ENCODE measurements around the gene MOSMO.

Gene MOSMO

GRCh38 chr16:22007509-22008214 is at the start of gene MOSMO:
MOSMO (plus strand) TSS chr16:22008111; CDS start chr16:22008302, 191 bp downstream.
- Histone ChIP-seq H3K27me3 (peaks cover 0 to 6% (median 0%) of the 10 kb centered on the region in 11 experiments; a peak in 1 of 22 replicates), H3K9me3 (replicated peaks in 1 of 11) (no peaks in the 10 kb centered on the region), H3K27ac (peak within 1 kb of the TSS; percentile 67 to 87 (median 82)), H3K4me1 (peaks cover 14 to 25% (median 22%) of the 10 kb centered on the region in 10 experiments), H3K36me3 (no peaks in the 10 kb centered on the region), H4K20me1 (peaks cover 13 to 44% (median 40%) of the 10 kb centered on the region in 11 experiments; a peak in 20 of 22 replicates), H3K9ac (peak within 1 kb of the TSS; percentile 81 to 93 (median 88)), H3K4me2 (peak within 1 kb of the TSS; percentile 92 to 100 (median 99)), H3K4me3 (peak within 1 kb of the TSS; percentile 78 to 98 (median 95))
- TF ChIP-seq Cebpa-rat (IDR thresholded peaks at IDR 0.05) = no peak

DNA sequence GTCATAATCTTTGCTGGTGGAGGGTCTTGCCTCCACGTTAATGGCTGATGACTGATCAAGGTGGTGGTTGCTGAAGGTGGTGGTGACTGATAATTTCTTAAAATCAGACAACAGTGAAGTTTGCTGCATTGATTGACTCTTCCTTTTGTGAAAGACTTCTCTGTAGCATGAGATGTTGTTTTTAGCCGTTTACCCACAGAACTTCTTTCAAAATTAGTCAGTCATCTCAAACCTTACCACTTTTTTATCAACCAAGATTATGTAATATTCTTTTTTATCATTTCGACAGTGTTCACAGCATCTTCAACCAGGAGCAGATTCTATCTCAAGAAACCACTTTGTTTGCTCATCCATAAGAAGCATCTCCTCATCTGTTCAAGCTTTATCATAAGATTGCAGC is 48.9 kb upstream of the MOSMO start:
- Histone ChIP-seq H3K4me2 (no peak overlapping the region), H3K36me3 (peaks cover 81 to 90% (median 85%) of the 10 kb centered on the region in 11 experiments), H3K27ac (no peak overlapping the region), H3K27me3 (no peaks in the 10 kb centered on the region), H3K9ac (no peak overlapping the region), H4K20me1 (peaks cover 23 to 66% (median 49%) of the 10 kb centered on the region in 11 experiments; a peak in 19 of 22 replicates), H3K4me3 (no peak overlapping the region), H3K9me3 (replicated peaks in 1 of 11) (no peaks in the 10 kb centered on the region), H3K4me1 (peaks cover 7 to 29% (median 13%) of the 10 kb centered on the region in 10 experiments)
- TF ChIP-seq Cebpa-rat (IDR thresholded peaks at IDR 0.05) = no peak

GRCh38 chr16:21962475-21962874 is 45.4 kb upstream of the MOSMO start:
- Histone ChIP-seq H3K4me1 (0 out of 20 replicates have a peak, but pooled peaks cover 0 to 5% (median 0%) of the 10 kb centered on the region in 10 experiments), H3K4me2 (no peak overlapping the region), H4K20me1 (peaks cover 0 to 58% (median 23%) of the 10 kb centered on the region in 11 experiments; a peak in 16 of 22 replicates), H3K36me3 (peaks cover 98 to 99% (median 98%) of the 10 kb centered on the region in 11 experiments), H3K4me3 (no peak overlapping the region), H3K27ac (no peak overlapping the region), H3K9ac (no peak overlapping the region), H3K27me3 (no peaks in the 10 kb centered on the region), H3K9me3 (replicated peaks in 1 of 11) (no peaks in the 10 kb centered on the region)
- TF ChIP-seq Cebpa-rat (IDR thresholded peaks at IDR 0.05) = no peak

GRCh38 chr16:21963887-21964286 is 44.0 kb upstream of the MOSMO start:
- Histone ChIP-seq H3K4me2 (no peak overlapping the region), H3K36me3 (peaks cover 98 to 99% (median 98%) of the 10 kb centered on the region in 11 experiments), H3K27me3 (no peaks in the 10 kb centered on the region)

GRCh38 chr16:21964353-21964752 is 43.6 kb upstream of the MOSMO start:
- peaks cover 0 to 45% (median 25%) of the 10 kb centered on the region in 11 experiments; a peak in 15 of 22 replicates for H4K20me1 ChIP-seq
- TF ChIP-seq Cebpa-rat (IDR thresholded peaks at IDR 0.05) = no peak
- H3K27ac ChIP-seq = no peak overlapping the region
- H3K9me3 ChIP-seq (replicated peaks in 1 of 11) = no peaks in the 10 kb centered on the region
- H3K4me2 ChIP-seq = no peak overlapping the region
- H3K9ac ChIP-seq = no peak overlapping the region
- H3K36me3 ChIP-seq = peaks cover 98 to 99% (median 98%) of the 10 kb centered on the region in 11 experiments
- H3K4me1 ChIP-seq = 0 out of 20 replicates have a peak, but pooled peaks cover 0 to 3% (median 0%) of the 10 kb centered on the region in 10 experiments
- no peak overlapping the region for H3K4me3 ChIP-seq
- no peaks in the 10 kb centered on the region for H3K27me3 ChIP-seq

More at GRCh38 chr16:21963887-21964286, 44.0 kb upstream of the MOSMO start:
- no peak for TF ChIP-seq Cebpa-rat (IDR thresholded peaks at IDR 0.05)
- Histone ChIP-seq H3K4me3 (no peak overlapping the region), H3K27ac (no peak overlapping the region), H3K9me3 (replicated peaks in 1 of 11) (no peaks in the 10 kb centered on the region), H3K4me1 (0 out of 20 replicates have a peak, but pooled peaks cover 0 to 3% (median 0%) of the 10 kb centered on the region in 10 experiments), H4K20me1 (peaks cover 0 to 49% (median 25%) of the 10 kb centered on the region in 11 experiments; a peak in 15 of 22 replicates), H3K9ac (no peak overlapping the region)

DNA sequence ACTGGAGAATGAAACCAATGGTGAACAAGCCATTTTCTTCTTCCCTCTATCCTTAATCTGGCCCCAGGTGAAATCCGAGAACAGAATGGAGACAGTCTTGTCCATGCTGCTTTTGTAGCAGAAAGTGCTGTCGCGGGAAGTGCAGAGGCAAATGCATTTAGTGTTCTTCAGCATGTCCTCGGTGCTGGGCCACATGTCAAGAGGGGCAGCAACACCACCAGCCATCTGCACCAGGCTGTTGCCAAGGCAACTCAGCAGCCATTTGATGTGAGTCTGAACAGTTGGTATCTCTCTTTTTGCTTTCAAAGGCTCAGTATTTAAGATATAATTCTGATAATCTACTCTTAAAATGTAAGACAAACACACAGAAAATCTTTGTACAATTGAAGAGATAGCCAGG is 36.1 kb upstream of the MOSMO start:
- Histone ChIP-seq H3K4me3 (no peak overlapping the region), H3K36me3 (peaks cover 98 to 100% (median 100%) of the 10 kb centered on the region in 11 experiments)

GRCh38 chr16:21973945-21974344 is 34.0 kb upstream of the MOSMO start:
- Histone ChIP-seq H3K9ac (no peak overlapping the region), H3K4me3 (no peak overlapping the region), H3K4me2 (no peak overlapping the region), H3K9me3 (replicated peaks in 1 of 11) (no peaks in the 10 kb centered on the region), H3K4me1 (no peaks in the 10 kb centered on the region), H3K27ac (no peak overlapping the region), H3K36me3 (peaks cover 98 to 100% (median 100%) of the 10 kb centered on the region in 11 experiments), H3K27me3 (no peaks in the 10 kb centered on the region), H4K20me1 (peaks cover 0 to 20% (median 11%) of the 10 kb centered on the region in 11 experiments; a peak in 9 of 22 replicates)
- no peak for TF ChIP-seq Cebpa-rat (IDR thresholded peaks at IDR 0.05)

More for the DNA sequence above, 36.1 kb upstream of the MOSMO start:
- Histone ChIP-seq H4K20me1 (peaks cover 0 to 29% (median 16%) of the 10 kb centered on the region in 11 experiments; a peak in 10 of 22 replicates), H3K9ac (no peak overlapping the region), H3K9me3 (replicated peaks in 1 of 11) (no peaks in the 10 kb centered on the region), H3K4me2 (no peak overlapping the region), H3K27me3 (no peaks in the 10 kb centered on the region), H3K27ac (no peak overlapping the region), H3K4me1 (0 out of 20 replicates have a peak, but pooled peaks cover 0 to 3% (median 0%) of the 10 kb centered on the region in 10 experiments)
- TF ChIP-seq Cebpa-rat (IDR thresholded peaks at IDR 0.05) = no peak

DNA sequence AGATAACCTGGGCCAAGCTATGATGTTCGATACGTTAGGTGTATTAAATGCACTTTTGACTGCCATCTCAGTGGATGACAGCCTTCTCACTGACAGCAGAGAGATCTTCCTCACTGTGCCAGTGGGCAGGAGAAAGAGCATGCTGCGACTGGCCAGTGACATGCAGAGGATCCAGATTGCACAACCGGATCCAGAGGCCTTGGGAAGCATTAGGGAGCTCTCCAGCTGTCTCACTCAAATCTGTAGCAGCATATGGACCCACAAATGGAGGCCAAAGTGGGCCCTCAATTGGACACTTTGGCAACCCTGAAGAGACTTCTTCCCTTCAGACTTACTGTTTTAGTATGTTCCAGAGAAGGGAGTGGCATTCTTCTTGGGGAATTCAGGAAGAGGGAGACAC is 27.9 kb upstream of the MOSMO start:
- Histone ChIP-seq H3K27ac (no peak overlapping the region), H3K4me2 (no peak overlapping the region), H3K4me1 (no peaks in the 10 kb centered on the region), H3K9me3 (replicated peaks in 1 of 11) (no peaks in the 10 kb centered on the region), H4K20me1 (peaks cover 0 to 21% (median 12%) of the 10 kb centered on the region in 11 experiments; a peak in 10 of 22 replicates), H3K27me3 (no peaks in the 10 kb centered on the region), H3K36me3 (peaks cover 98 to 100% (median 100%) of the 10 kb centered on the region in 11 experiments), H3K9ac (no peak overlapping the region), H3K4me3 (no peak overlapping the region)
- TF ChIP-seq Cebpa-rat (IDR thresholded peaks at IDR 0.05) = no peak

DNA sequence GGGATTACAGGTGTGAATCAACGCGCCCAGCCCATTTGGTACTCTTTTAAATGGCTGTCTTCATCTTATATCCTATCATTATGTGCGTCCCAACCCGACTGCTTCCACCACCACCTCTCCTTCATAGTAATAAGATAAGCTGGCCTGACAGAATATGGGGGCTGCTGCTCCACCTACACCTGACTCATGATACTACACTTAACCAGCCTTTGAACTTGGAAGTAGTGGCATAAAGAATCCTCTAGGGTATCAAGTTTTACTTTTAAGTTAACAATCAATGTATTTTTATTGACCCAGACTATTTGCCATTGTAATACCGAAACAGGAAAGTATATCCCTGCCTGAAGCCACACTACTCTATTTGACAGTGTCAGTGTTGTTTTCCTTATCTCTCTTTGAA is 25.8 kb upstream of the MOSMO start:
- H3K4me1 ChIP-seq = no peaks in the 10 kb centered on the region
- no peaks in the 10 kb centered on the region for H3K9me3 ChIP-seq (replicated peaks in 1 of 11)
- H4K20me1 ChIP-seq = peaks cover 0 to 19% (median 2%) of the 10 kb centered on the region in 11 experiments; a peak in 4 of 22 replicates
- no peak overlapping the region for H3K27ac ChIP-seq
- peaks cover 92 to 100% (median 98%) of the 10 kb centered on the region in 11 experiments for H3K36me3 ChIP-seq
- no peak for TF ChIP-seq Cebpa-rat (IDR thresholded peaks at IDR 0.05)
- H3K9ac ChIP-seq = no peak overlapping the region
- no peak overlapping the region for H3K4me3 ChIP-seq
- no peaks in the 10 kb centered on the region for H3K27me3 ChIP-seq
- H3K4me2 ChIP-seq = no peak overlapping the region

Measured in BLaER1 treated with 17β-estradiol and CSF1 and Interleukin-3, amounts not matched to agents 10 nM and 100 nM (cell line).